Gastrocnemius medialis (tissue), 4 donors: ENCODE data around the gene FCER1G. TPM values are rescaled to one million over a fixed set of nuclear protein-coding genes. Genes with fewer than 3 reads are reported as not detected.
A peak's percentile ranks its signal among the peaks of the same experiment; 100 is the strongest.

ENCODE experiments used
- ATAC-seq, 2 donors: fragments of 150-250 bp; one replicate each; pipeline ENCODE4 v1.9.1; 2016
- DNase-seq, 2 donors: peaks; one replicate each; pipeline ENCODE4 v3.0.0-alpha.2; 2019
- H3K27ac ChIP-seq, 4 donors: fragments of 200-600 bp; sonication (generic); 1 replicate in 1 of 4; 2 replicates in 3 of 4; pipeline ENCODE4 v1.5.1; 2016 to 2018; ENCODE audit warnings: mild to moderate bottlenecking in 2 of 4, moderate library complexity in 1 of 4
- H3K27me3 ChIP-seq, 3 donors: fragments of 200-600 bp; sonication (generic) in 2 of 3; 1 replicate in 1 of 3; 2 replicates in 2 of 3; pipeline versions ENCODE4 v1.5.1 to v1.6.0; 2016 to 2019; ENCODE audit warnings: mild to moderate bottlenecking in 1 of 3, moderate library complexity in 1 of 3
- H3K36me3 ChIP-seq, 2 donors: fragments of 200-600 bp; sonication (generic) in 1 of 2; one replicate each; pipeline ENCODE4 v1.5.1; 2017 to 2018
- H3K4me1 ChIP-seq, 2 donors: fragments of 200-600 bp; sonication (generic) in 1 of 2; one replicate each; pipeline ENCODE4 v1.5.1; 2016 to 2017; ENCODE audit warnings: mild to moderate bottlenecking in 2 of 2
- H3K4me3 ChIP-seq, 4 donors: fragments of 200-600 bp; sonication (generic) in 3 of 4; 1 replicate in 1 of 4; 2 replicates in 3 of 4; pipeline ENCODE4 v1.5.1; 2016 to 2019; ENCODE audit warnings: mild to moderate bottlenecking in 2 of 4
- H3K9me3 ChIP-seq, 3 donors: fragments of 200-600 bp; sonication (generic) in 2 of 3; 1 replicate in 1 of 3; 2 replicates in 2 of 3; pipeline ENCODE4 v1.5.1; 2016 to 2019
- CTCF ChIP-seq, 5 experiments: fragments of 450-650 bp in 3 of 5; fragments of 200-600 bp in 2 of 5; sonication (generic) in 2 of 5; IDR thresholded peaks in 4 of 5; conservative IDR thresholded peaks in 1 of 5; 1 replicate in 4 of 5; 2 replicates in 1 of 5; pipeline ENCODE4 v1.5.1; 2016 to 2019; ENCODE audit warnings: antibody characterized with exemption in 5 of 5, mild to moderate bottlenecking in 3 of 5, moderate library complexity in 3 of 5
- POLR2A ChIP-seq, 2 donors: fragments of 450-650 bp; IDR thresholded peaks; one replicate each; pipeline ENCODE4 v1.6.1; 2017; ENCODE audit warnings: antibody characterized with exemption in 2 of 2, mild to moderate bottlenecking in 2 of 2, moderate library complexity in 2 of 2
- in situ Hi-C, 4 donors: fragments of 200-750 bp; cut with MboI; loops; one replicate each; pipeline versions ENCODE4 v1.15.0 to v1.8.0; 2017; ENCODE audit warnings: low sequenced_read_pairs in 4 of 4
- intact Hi-C: fragments of 100-400 bp; cut with DNase I; formaldehyde crosslinking; loops from one replicate; pipeline ENCODE4 v1.15.1; 2023; ENCODE audit warnings: low total_unique reads
- total RNA-seq, 4 donors: library from RNA; depleted of rRNA; stranded (reverse); fragments of >200 nt; gene quantifications; one replicate each; pipeline versions ENCODE4 v1.1.0 to v1.2.3, GENCODE V29; 2016

The FCER1G gene
- total RNA-seq, 4 donors from 2014 or later, result 4.2 to 20.4 (median 18.5) TPM

GRCh38 chr1:161196521-161197451, 18.3 kb upstream of the FCER1G start:
- intact Hi-C loops (no loop called here), in situ Hi-C loops (loop anchor here in 2 of 4 donors (10.0 to 25.0 kb wide), 2 partner anchors 188 to 566 kb away; partner anchors contain the start of gene ATF6 (in 1 of the 2))
- DNase-seq (no peak), ATAC-seq (no peak)
- no peaks in the 10 kb centered on the region for H3K36me3 ChIP-seq
- no peaks in the 10 kb centered on the region for H3K9me3 ChIP-seq
- peaks cover 41 to 42% of the 10 kb centered on the region in 2 donors for H3K4me1 ChIP-seq
- TF ChIP-seq POLR2A (IDR thresholded peaks at IDR 0.05) (no peak), CTCF (IDR thresholded peaks at IDR 0.05 in 4 of 5, conservative IDR thresholded peaks at IDR 0.05 in 1 of 5) (no peak)
- H3K27ac ChIP-seq, result peak overlapping the region; percentile 94 to 99 (median 98)
- H3K4me3 ChIP-seq, result peak overlapping the region in 3 of 4 donors; percentile 35 to 55 (median 43)
- H3K27me3 ChIP-seq, result no peaks in the 10 kb centered on the region

- peaks cover 41 to 42% of the 10 kb centered on the region in 2 donors for H3K4me1 ChIP-seq
- H3K36me3 ChIP-seq, result no peaks in the 10 kb centered on the region
- peak overlapping the region; percentile 36 to 55 (median 42) for H3K4me3 ChIP-seq
- H3K9me3 ChIP-seq, result no peaks in the 10 kb centered on the region
- H3K27ac ChIP-seq, result peak overlapping the region; percentile 94 to 99 (median 98)
- in situ Hi-C loops (loop anchor here in 2 of 4 donors (10.0 to 25.0 kb wide), 2 partner anchors 187 to 565 kb away; partner anchors contain the start of gene ATF6 (in 1 of the 2)), intact Hi-C loops (no loop called here)
- TF ChIP-seq CTCF (IDR thresholded peaks at IDR 0.05 in 4 of 5, conservative IDR thresholded peaks at IDR 0.05 in 1 of 5), result no peak
- TF ChIP-seq POLR2A (IDR thresholded peaks at IDR 0.05), result no peak
- ATAC-seq (no peak), DNase-seq (no peak)
- no peaks in the 10 kb centered on the region for H3K27me3 ChIP-seq
Observed at GRCh38 chr1:161197560-161198193, 17.4 kb upstream of the FCER1G start.

DNA sequence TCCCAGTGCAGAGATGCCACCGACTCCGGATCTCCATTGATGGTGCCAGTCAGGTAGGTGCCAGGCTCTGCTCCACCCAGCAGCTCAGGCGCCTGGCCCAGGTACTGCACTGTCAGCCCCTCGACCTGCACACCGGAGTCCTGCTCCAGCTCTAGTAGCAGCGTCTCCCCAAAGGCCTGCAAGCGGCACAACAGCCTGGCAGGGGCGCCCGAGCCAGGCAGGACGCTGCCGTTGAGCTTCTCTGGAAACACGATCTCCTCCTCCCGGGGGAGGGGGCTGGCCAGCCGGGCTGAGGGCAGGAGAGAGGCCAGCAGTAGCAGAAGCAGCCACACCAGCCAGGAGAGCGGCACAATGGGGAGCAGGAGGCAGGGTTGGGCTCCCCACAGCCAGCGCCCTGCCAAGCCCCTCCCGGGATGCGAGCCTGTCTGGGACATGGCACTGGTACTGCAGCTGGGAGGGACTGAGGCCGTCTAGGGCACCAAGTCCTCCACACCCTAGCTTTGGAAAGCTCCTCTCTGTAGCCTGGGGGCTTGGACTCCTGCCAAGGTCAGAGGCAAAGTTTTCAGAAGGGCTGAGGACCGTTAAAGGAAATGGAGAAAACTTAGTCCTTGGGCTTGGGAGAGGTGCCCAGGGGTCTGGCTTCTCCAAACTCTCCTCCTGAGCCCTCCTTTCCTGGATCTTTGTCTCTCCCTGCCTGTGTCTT, 16.8 kb upstream of the FCER1G start:
- peak overlapping the region; percentile 94 to 99 (median 98) for H3K27ac ChIP-seq
- intact Hi-C loops (no loop called here), in situ Hi-C loops (loop anchor here in 2 of 4 donors (10.0 to 25.0 kb wide), 2 partner anchors 186 to 564 kb away; partner anchors contain the start of gene ATF6 (in 1 of the 2))
- H3K4me1 ChIP-seq, result peaks cover 48 to 49% of the 10 kb centered on the region in 2 donors
- TF ChIP-seq POLR2A (IDR thresholded peaks at IDR 0.05) (no peak), CTCF (IDR thresholded peaks at IDR 0.05 in 4 of 5, conservative IDR thresholded peaks at IDR 0.05 in 1 of 5) (no peak)
- peak overlapping the region; percentile 36 to 55 (median 42) for H3K4me3 ChIP-seq
- no peaks in the 10 kb centered on the region for H3K27me3 ChIP-seq
- ATAC-seq (no peak), DNase-seq (peak in 1 of 2 donors; percentile 47)
- no peaks in the 10 kb centered on the region for H3K36me3 ChIP-seq
- H3K9me3 ChIP-seq, result no peaks in the 10 kb centered on the region

DNA sequence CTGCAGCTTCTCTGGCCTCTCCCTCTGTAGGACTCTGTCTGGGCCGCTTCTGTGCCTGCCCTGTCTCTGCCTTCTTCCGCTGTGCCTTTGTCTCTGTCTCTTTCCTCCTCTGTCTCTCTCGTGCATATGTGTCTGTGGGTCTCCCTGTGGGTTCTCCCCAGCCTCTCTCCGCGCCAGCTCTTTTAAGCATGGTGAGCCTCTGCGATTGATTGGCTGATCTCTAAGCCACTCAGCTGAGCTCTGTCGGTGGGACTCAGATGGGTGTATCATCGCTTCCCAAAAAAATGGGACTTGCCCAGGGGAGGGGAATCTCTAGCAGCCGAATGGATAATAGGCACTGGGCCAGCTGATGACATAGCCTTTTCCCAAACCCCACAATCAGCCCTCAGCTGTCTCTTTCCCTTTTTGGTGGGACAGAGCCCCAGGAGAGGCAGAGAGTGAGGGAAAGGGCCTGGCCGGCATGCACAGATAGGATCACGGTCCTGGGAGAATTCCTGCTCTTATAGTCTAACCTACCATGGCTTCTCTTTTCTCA, 16.1 kb upstream of the FCER1G start, which contains the start of gene ADAMTS4:
Gene ADAMTS4, minus strand, starts transcription at position 158 of the 535 bp plus-strand sequence. CDS start 427 bp downstream, outside the sequence.
- TF ChIP-seq POLR2A (IDR thresholded peaks at IDR 0.05) (peak; percentile 57 to 70), CTCF (IDR thresholded peaks at IDR 0.05 in 4 of 5, conservative IDR thresholded peaks at IDR 0.05 in 1 of 5) (no peak)
- DNase-seq, result peak in 1 of 2 donors; percentile 42
- no peak for ATAC-seq
- in situ Hi-C loops, result loop anchor here in 2 of 4 donors (10.0 to 25.0 kb wide), 2 partner anchors 186 to 563 kb away; partner anchors contain the start of gene ATF6 (in 1 of the 2)
- Histone ChIP-seq H3K27ac (peak within 1 kb of the TSS; percentile 94 to 99 (median 98)), H3K27me3 (no peaks in the 10 kb centered on the region), H3K9me3 (no peaks in the 10 kb centered on the region), H3K4me3 (peak within 1 kb of the TSS; percentile 36 to 55 (median 42)), H3K36me3 (peaks cover 0 to 6% of the 10 kb centered on the region in 2 donors), H3K4me1 (peaks cover 51 to 55% of the 10 kb centered on the region in 2 donors)
- intact Hi-C loops, result no loop called here
